HepG2 (cell line): ENCODE data around the gene CCDC69. TPM values are rescaled to one million over a fixed set of nuclear protein-coding genes. Genes with fewer than 3 reads are reported as not detected.

Experiments
- ATAC-seq: fragments of 200-7000 bp; cut with Tn5 transposase; 3 replicates; pipeline ENCODE4 v1.9.1; 2020; ENCODE audit warnings: mild to moderate bottlenecking, moderate library complexity
- BruUV-seq: library from RNA; stranded (reverse); fragments of 400-500 nt; replicated peaks from 2 replicates; lab custom pipeline; 2021; lab: Mats Ljungman, UMichigan
- CTCF ChIA-PET: fragments of 300-600 bp; formaldehyde crosslinking; extraction: SDS; loops from one replicate; lab custom pipeline; 2021; ENCODE audit warnings: low total read pairs, inconsistent platforms, low intra/inter-chr PET ratio; lab: Yijun Ruan, JAX
- POLR2A ChIA-PET: fragments of 350-600 bp; sonication (Branson Sonifier 250); formaldehyde crosslinking; loops from one replicate; lab custom pipeline; 2020; ENCODE audit warnings: antibody characterized with exemption, inconsistent platforms; lab: Yijun Ruan, JAX
- DNase-seq: peaks from one replicate; pipeline ENCODE4 v3.0.0-alpha.2; 2015; ENCODE audit warnings: low spot score
- FAIRE-seq: peaks from 3 replicates; lab custom pipeline; 2011; peaks lifted over from hg19 to GRCh38; lab: Jason Lieb, UNC
- H2AFZ ChIP-seq: one replicate; pipeline ENCODE4 v1.6.1; 2011; ENCODE audit warnings: low read length, inconsistent platforms
- H3K27ac ChIP-seq: fragments of 300-600 bp; 3 replicates; pipeline ENCODE4 v1.8.0; 2011; ENCODE audit warnings: mixed run types, mild to moderate bottlenecking, mixed read lengths, low read length, inconsistent platforms; ENCODE audit not compliant: insufficient read depth; ENCODE audit errors: extremely low read length
- H3K27me3 ChIP-seq, 2 experiments: fragments of 200-600 bp in 1 of 2; 2 replicates in 1 of 2; 3 replicates in 1 of 2; pipeline versions ENCODE4 v1.6.0 to v1.8.0; 2011; ENCODE audit warnings: low read length in 2 of 2, mild to moderate bottlenecking in 2 of 2, moderate library complexity in 2 of 2, inconsistent platforms in 1 of 2; ENCODE audit not compliant: insufficient read depth in 2 of 2, control insufficient read depth in 1 of 2
- H3K36me3 ChIP-seq, 2 experiments: fragments of 200-600 bp in 1 of 2; replicated peaks in 1 of 2; 2 replicates in 1 of 2; 3 replicates in 1 of 2; pipeline versions ENCODE4 v1.5.1 to v1.8.0; 2011; ENCODE audit warnings: low read length in 2 of 2, inconsistent platforms in 1 of 2; ENCODE audit not compliant: insufficient read depth in 2 of 2, control insufficient read depth in 1 of 2
- H3K4me1 ChIP-seq: 2 replicates; pipeline ENCODE4 v1.5.1; 2012; ENCODE audit warnings: low read length, inconsistent platforms; ENCODE audit not compliant: insufficient read depth
- H3K4me2 ChIP-seq: 2 replicates; pipeline ENCODE4 v1.6.0; 2011; ENCODE audit warnings: low read depth, low read length, inconsistent platforms
- H3K4me3 ChIP-seq, 3 experiments: fragments of 200-600 bp in 1 of 3; sonication (generic), shearing (Covaris generic) in 1 of 3; replicated peaks in 1 of 3; 2 replicates each; pipeline ENCODE4 v1.5.1; 2011 to 2016; ENCODE audit warnings: low read length in 3 of 3, inconsistent platforms in 2 of 3, low read depth in 2 of 3, mild to moderate bottlenecking in 2 of 3, control low read depth in 1 of 3, mixed read lengths in 1 of 3; ENCODE audit not compliant: insufficient read depth in 1 of 3
- H3K79me2 ChIP-seq: one replicate; pipeline ENCODE4 v1.6.1; 2011; ENCODE audit warnings: low read length, inconsistent platforms; ENCODE audit not compliant: insufficient read depth
- H3K9ac ChIP-seq: 2 replicates; pipeline ENCODE4 v1.6.0; 2011; ENCODE audit warnings: mild to moderate bottlenecking, low read depth, low read length, inconsistent platforms; ENCODE audit not compliant: insufficient read depth
- H3K9me3 ChIP-seq: 2 replicates; pipeline ENCODE4 v1.5.1; 2012; ENCODE audit warnings: mild to moderate bottlenecking, low read length
- H4K20me1 ChIP-seq: 2 replicates; pipeline ENCODE4 v1.6.0; 2011; ENCODE audit warnings: inconsistent platforms, mild to moderate bottlenecking, low read length, moderate library complexity; ENCODE audit not compliant: insufficient read depth
- HIC2 ChIP-seq: sonication (generic); formaldehyde crosslinking; IDR thresholded peaks from 2 replicates; pipeline ENCODE4 v1.9.0; 2022; ENCODE audit warnings: low read depth, missing genetic modification reagents
- KLF15 ChIP-seq: sonication (generic); formaldehyde crosslinking; IDR thresholded peaks from 2 replicates; pipeline ENCODE4 v1.8.1; 2023; ENCODE audit warnings: borderline replicate concordance, mild to moderate bottlenecking, inconsistent platforms, missing genetic modification reagents, mixed read lengths
- SMARCC2 ChIP-seq: fragments of 450-650 bp; IDR thresholded peaks from 2 replicates; pipeline ENCODE4 v1.6.1; 2017; ENCODE audit warnings: antibody characterized with exemption, mild to moderate bottlenecking
- SP4 ChIP-seq: sonication (generic); formaldehyde crosslinking; IDR thresholded peaks from 2 replicates; pipeline ENCODE4 v1.8.1; 2023; ENCODE audit warnings: mild to moderate bottlenecking, missing genetic modification reagents
- TFDP1 ChIP-seq: IDR thresholded peaks from 2 replicates; pipeline ENCODE4 v1.6.1; 2016; ENCODE audit warnings: missing compliant biosample characterization, missing genetic modification reagents, borderline replicate concordance
- TRIM22 ChIP-seq: fragments of 450-650 bp; IDR thresholded peaks from 2 replicates; pipeline ENCODE4 v1.6.1; 2017
- ZFP41 ChIP-seq: sonication (generic); formaldehyde crosslinking; IDR thresholded peaks from 2 replicates; pipeline ENCODE4 v1.4.0; 2020; ENCODE audit warnings: mild to moderate bottlenecking, missing genetic modification reagents, borderline replicate concordance
- ZNF280B ChIP-seq: sonication (generic); formaldehyde crosslinking; IDR thresholded peaks from 2 replicates; pipeline ENCODE4 v1.5.0; 2020; ENCODE audit warnings: missing genetic modification reagents, mild to moderate bottlenecking, borderline replicate concordance
- ZNF432 ChIP-seq: sonication (generic); formaldehyde crosslinking; IDR thresholded peaks from 2 replicates; pipeline ENCODE4 v1.5.0; 2020; ENCODE audit warnings: missing genetic modification reagents, mild to moderate bottlenecking, borderline replicate concordance
- ZNF569 ChIP-seq: sonication (generic); formaldehyde crosslinking; IDR thresholded peaks from 2 replicates; pipeline ENCODE4 v1.5.0; 2020; ENCODE audit warnings: mild to moderate bottlenecking, missing genetic modification reagents, moderate library complexity, borderline replicate concordance
- WGBS: methylation state at CpG from one replicate; pipeline ENCODE4 v1.1.6; 2017; ENCODE audit warnings: low lambda C conversion rate; 5-methylcytosine and 5-hydroxymethylcytosine counted together
- in situ Hi-C: cut with HindIII; loops from 2 replicates; pipeline ENCODE4 v1.10.0; 2017; ENCODE audit warnings: low pct_unique_long_range_greater_than_20kb; ENCODE audit not compliant: extremely low pct_ligation_motif_present
- intact Hi-C: fragments of 100-400 bp; cut with micrococcal nuclease; formaldehyde crosslinking; loops from one replicate; pipeline ENCODE4 v1.10.0; 2022; ENCODE audit not compliant: unreplicated experiment
- polyA plus RNA-seq, 8 experiments: library from polyadenylated mRNA; depleted of rRNA in 3 of 8; stranded (reverse) in 7 of 8; unstranded in 1 of 8; fragments of >200 nt; fragmentation: Illumina TruSeq in 4 of 8; extraction: Trizol in 4 of 8; gene quantifications; 2 replicates each; pipeline versions ENCODE4 v1.2.1 to v1.2.3, GENCODE V29; 2011 to 2016; ENCODE audit warnings: low read depth in 4 of 8, missing spikeins in 1 of 8, mixed read lengths in 1 of 8; ENCODE audit not compliant: insufficient read depth in 1 of 8
- total RNA-seq, 5 experiments: library from RNA; depleted of rRNA; stranded (reverse); fragments of >200 nt; fragmentation: Illumina TruSeq; extraction: Trizol; gene quantifications; 2 replicates each; pipeline ENCODE4 v1.2.3, GENCODE V29; 2016; ENCODE audit warnings: low read depth in 1 of 5
- TF ChIP-seq, protein P1 (sequence below): sonication (generic); formaldehyde crosslinking; IDR thresholded peaks from 2 replicates; pipeline ENCODE4 v1.9.0; 2021; ENCODE audit warnings: missing genetic modification reagents, borderline replicate concordance
- TF ChIP-seq, protein P2 (sequence below): sonication (generic); formaldehyde crosslinking; IDR thresholded peaks from 2 replicates; pipeline ENCODE4 v1.4.0; 2020; ENCODE audit warnings: missing genetic modification reagents; ENCODE audit errors: not compliant biosample characterization
- TF ChIP-seq, protein P3 (sequence below): sonication (generic); formaldehyde crosslinking; IDR thresholded peaks from 2 replicates; pipeline ENCODE4 v1.4.0; 2020; ENCODE audit warnings: missing genetic modification reagents, borderline replicate concordance

CCDC69 gene
- total and polyA plus RNA-seq, 2 of the 13 experiments (the other 11 are each of a cell fraction or from before 2014, with no cell fraction given) = 12.2 to 45.2 TPM

- POLR2A ChIA-PET = interaction anchor here (1.0 kb wide), 1 partner anchor 10 kb away, joined by 3 read pairs; the partner anchor contains the start of gene GM2A
- H3K27me3 ChIP-seq = no peaks in the 10 kb centered on the region
- in situ Hi-C loops = no loop called here
- no TSS peak for BruUV-seq
- no peaks in the 10 kb centered on the region for H3K79me2 ChIP-seq
- intact Hi-C loops = no loop called here
- no peak overlapping the region for H2AFZ ChIP-seq
- no peaks in the 10 kb centered on the region for H4K20me1 ChIP-seq
- no peak overlapping the region for H3K9ac ChIP-seq
- no peaks in the 10 kb centered on the region for H3K4me1 ChIP-seq
- CTCF ChIA-PET = no interaction called here
- WGBS = 81% methylated on average over 3 of the region's 3 CpGs
- H3K4me2 ChIP-seq = no peak overlapping the region
- ATAC-seq = no peak
- DNase-seq = no peak
- H3K36me3 ChIP-seq = peaks cover 8 to 16% of the 10 kb centered on the region in 2 experiments; a peak in 4 of 5 replicates
- no peaks in the 10 kb centered on the region for H3K9me3 ChIP-seq
- no peak for FAIRE-seq
- no peak overlapping the region for H3K4me3 ChIP-seq
- no peak overlapping the region for H3K27ac ChIP-seq
- no peak for TF ChIP-seq SMARCC2
- TF ChIP-seq, protein P1, sequence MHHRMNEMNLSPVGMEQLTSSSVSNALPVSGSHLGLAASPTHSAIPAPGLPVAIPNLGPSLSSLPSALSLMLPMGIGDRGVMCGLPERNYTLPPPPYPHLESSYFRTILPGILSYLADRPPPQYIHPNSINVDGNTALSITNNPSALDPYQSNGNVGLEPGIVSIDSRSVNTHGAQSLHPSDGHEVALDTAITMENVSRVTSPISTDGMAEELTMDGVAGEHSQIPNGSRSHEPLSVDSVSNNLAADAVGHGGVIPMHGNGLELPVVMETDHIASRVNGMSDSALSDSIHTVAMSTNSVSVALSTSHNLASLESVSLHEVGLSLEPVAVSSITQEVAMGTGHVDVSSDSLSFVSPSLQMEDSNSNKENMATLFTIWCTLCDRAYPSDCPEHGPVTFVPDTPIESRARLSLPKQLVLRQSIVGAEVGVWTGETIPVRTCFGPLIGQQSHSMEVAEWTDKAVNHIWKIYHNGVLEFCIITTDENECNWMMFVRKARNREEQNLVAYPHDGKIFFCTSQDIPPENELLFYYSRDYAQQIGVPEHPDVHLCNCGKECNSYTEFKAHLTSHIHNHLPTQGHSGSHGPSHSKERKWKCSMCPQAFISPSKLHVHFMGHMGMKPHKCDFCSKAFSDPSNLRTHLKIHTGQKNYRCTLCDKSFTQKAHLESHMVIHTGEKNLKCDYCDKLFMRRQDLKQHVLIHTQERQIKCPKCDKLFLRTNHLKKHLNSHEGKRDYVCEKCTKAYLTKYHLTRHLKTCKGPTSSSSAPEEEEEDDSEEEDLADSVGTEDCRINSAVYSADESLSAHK = no peak
- TF ChIP-seq ZNF569 (CRISPR knock-in tag) = no peak
- TF ChIP-seq, protein P2, sequence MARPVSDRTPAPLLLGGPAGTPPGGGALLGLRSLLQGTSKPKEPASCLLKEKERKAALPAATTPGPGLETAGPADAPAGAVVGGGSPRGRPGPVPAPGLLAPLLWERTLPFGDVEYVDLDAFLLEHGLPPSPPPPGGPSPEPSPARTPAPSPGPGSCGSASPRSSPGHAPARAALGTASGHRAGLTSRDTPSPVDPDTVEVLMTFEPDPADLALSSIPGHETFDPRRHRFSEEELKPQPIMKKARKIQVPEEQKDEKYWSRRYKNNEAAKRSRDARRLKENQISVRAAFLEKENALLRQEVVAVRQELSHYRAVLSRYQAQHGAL (CRISPR knock-in tag) = no peak
- TF ChIP-seq, protein P3, sequence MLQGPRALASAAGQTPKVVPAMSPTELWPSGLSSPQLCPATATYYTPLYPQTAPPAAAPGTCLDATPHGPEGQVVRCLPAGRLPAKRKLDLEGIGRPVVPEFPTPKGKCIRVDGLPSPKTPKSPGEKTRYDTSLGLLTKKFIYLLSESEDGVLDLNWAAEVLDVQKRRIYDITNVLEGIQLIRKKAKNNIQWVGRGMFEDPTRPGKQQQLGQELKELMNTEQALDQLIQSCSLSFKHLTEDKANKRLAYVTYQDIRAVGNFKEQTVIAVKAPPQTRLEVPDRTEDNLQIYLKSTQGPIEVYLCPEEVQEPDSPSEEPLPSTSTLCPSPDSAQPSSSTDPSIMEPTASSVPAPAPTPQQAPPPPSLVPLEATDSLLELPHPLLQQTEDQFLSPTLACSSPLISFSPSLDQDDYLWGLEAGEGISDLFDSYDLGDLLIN = no peak
- no peak for TF ChIP-seq HIC2
- TF ChIP-seq ZNF280B (CRISPR knock-in tag) = no peak
- no peak for TF ChIP-seq KLF15 (CRISPR knock-in tag)
- TF ChIP-seq ZNF432 (CRISPR knock-in tag) = no peak
- TF ChIP-seq SP4 (CRISPR knock-in tag) = no peak
- no peak for TF ChIP-seq TRIM22
- TF ChIP-seq ZFP41 (CRISPR knock-in tag) = no peak
- no peak for TF ChIP-seq TFDP1 (CRISPR knock-in tag)
Observed at GRCh38 chr5:151262532-151262931, 38.6 kb upstream of the CCDC69 start.
